Esophagus muscularis mucosa (tissue), 4 donors: ENCODE results near the gene PRKAR2A. TPM values are rescaled to one million over a fixed set of nuclear protein-coding genes. Genes with fewer than 3 reads are reported as not detected.

Experiments
- DNase-seq: peaks from one replicate; pipeline ENCODE4 v3.0.0-alpha.2; 2017; ENCODE audit errors: extremely low spot score
- H3K27ac ChIP-seq, 4 donors: fragments of 200-600 bp; sonication (generic); replicated peaks in 1 of 4; 1 replicate in 3 of 4; 2 replicates in 1 of 4; pipeline ENCODE4 v1.5.1; 2016 to 2019; ENCODE audit warnings: mild to moderate bottlenecking in 1 of 4
- H3K27me3 ChIP-seq, 4 donors: fragments of 200-600 bp; sonication (generic); one replicate each; pipeline versions ENCODE4 v1.5.1 to v1.6.0; 2016 to 2019
- H3K36me3 ChIP-seq, 4 donors: fragments of 200-600 bp; sonication (generic); one replicate each; pipeline ENCODE4 v1.5.1; 2016 to 2019
- H3K4me1 ChIP-seq, 4 donors: fragments of 200-600 bp; sonication (generic); one replicate each; pipeline ENCODE4 v1.5.1; 2016 to 2019
- H3K4me3 ChIP-seq, 4 donors: fragments of 200-600 bp; sonication (generic); 1 replicate in 2 of 4; 2 replicates in 2 of 4; pipeline ENCODE4 v1.5.1; 2016 to 2019; ENCODE audit warnings: mild to moderate bottlenecking in 4 of 4, moderate library complexity in 1 of 4
- H3K9me3 ChIP-seq, 4 donors: fragments of 200-600 bp; sonication (generic); 1 replicate in 3 of 4; 2 replicates in 1 of 4; pipeline ENCODE4 v1.5.1; 2016 to 2019
- EP300 ChIP-seq: sonication (generic); formaldehyde crosslinking; IDR thresholded peaks from one replicate; pipeline ENCODE4 v1.6.1; 2017; ENCODE audit warnings: antibody characterized with exemption
- POLR2A ChIP-seq: fragments of 450-650 bp; IDR thresholded peaks from one replicate; pipeline ENCODE4 v1.6.1; 2017; ENCODE audit warnings: antibody characterized with exemption, moderate library complexity, mild to moderate bottlenecking, low read depth
- POLR2AphosphoS5 ChIP-seq, 2 donors: sonication (generic); formaldehyde crosslinking; IDR thresholded peaks; one replicate each; pipeline ENCODE4 v1.6.1; 2017; ENCODE audit warnings: antibody characterized with exemption in 2 of 2
- WGBS: methylation state at CpG from one replicate; pipeline ENCODE4 v1.1.5; 2018; 5-methylcytosine and 5-hydroxymethylcytosine counted together
- intact Hi-C: fragments of 100-400 bp; cut with DNase I; formaldehyde crosslinking; loops from one replicate; pipeline ENCODE4 v1.15.1; 2023
- total RNA-seq, 4 donors: library from RNA; depleted of rRNA; stranded (reverse); fragments of >200 nt; gene quantifications; one replicate each; pipeline versions ENCODE4 v1.1.0 to v1.2.1, GENCODE V29; 2016
- TF ChIP-seq, protein P1 (sequence below), 3 experiments: fragments of 200-600 bp in 2 of 3; fragments of 450-650 bp in 1 of 3; sonication (generic) in 2 of 3; IDR thresholded peaks; one replicate each; pipeline ENCODE4 v1.5.1; 2017 to 2019; ENCODE audit warnings: antibody characterized with exemption in 3 of 3, mild to moderate bottlenecking in 2 of 3, moderate library complexity in 1 of 3

The PRKAR2A gene
- total RNA-seq, 4 donors from 2014 or later = 30.7 to 43.3 (median 34.2) TPM

GRCh38 chr3:48702320-48702920, 145.3 kb downstream of the PRKAR2A start:
- no peak for TF ChIP-seq EP300
- TF ChIP-seq POLR2A = no peak
- TF ChIP-seq, protein P1, sequence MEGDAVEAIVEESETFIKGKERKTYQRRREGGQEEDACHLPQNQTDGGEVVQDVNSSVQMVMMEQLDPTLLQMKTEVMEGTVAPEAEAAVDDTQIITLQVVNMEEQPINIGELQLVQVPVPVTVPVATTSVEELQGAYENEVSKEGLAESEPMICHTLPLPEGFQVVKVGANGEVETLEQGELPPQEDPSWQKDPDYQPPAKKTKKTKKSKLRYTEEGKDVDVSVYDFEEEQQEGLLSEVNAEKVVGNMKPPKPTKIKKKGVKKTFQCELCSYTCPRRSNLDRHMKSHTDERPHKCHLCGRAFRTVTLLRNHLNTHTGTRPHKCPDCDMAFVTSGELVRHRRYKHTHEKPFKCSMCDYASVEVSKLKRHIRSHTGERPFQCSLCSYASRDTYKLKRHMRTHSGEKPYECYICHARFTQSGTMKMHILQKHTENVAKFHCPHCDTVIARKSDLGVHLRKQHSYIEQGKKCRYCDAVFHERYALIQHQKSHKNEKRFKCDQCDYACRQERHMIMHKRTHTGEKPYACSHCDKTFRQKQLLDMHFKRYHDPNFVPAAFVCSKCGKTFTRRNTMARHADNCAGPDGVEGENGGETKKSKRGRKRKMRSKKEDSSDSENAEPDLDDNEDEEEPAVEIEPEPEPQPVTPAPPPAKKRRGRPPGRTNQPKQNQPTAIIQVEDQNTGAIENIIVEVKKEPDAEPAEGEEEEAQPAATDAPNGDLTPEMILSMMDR (IDR thresholded peaks at IDR 0.05) = no peak
- TF ChIP-seq POLR2AphosphoS5 (IDR thresholded peaks at IDR 0.05) = no peak
- intact Hi-C loops = no loop called here
- Histone ChIP-seq H3K27ac (no peak overlapping the region), H3K27me3 (no peaks in the 10 kb centered on the region), H3K9me3 (no peaks in the 10 kb centered on the region), H3K4me1 (peaks cover 12 to 44% (median 30%) of the 10 kb centered on the region in 4 donors), H3K4me3 (no peak overlapping the region), H3K36me3 (peaks cover 6 to 46% (median 35%) of the 10 kb centered on the region in 4 donors)
- 85% methylated on average over 6 of the region's 6 CpGs for WGBS
- no peak for DNase-seq

- Histone ChIP-seq H3K9me3 (no peaks in the 10 kb centered on the region), H3K4me3 (no peak overlapping the region), H3K27me3 (no peaks in the 10 kb centered on the region), H3K36me3 (peaks cover 6 to 42% (median 27%) of the 10 kb centered on the region in 4 donors), H3K27ac (no peak overlapping the region), H3K4me1 (peaks cover 20 to 43% (median 34%) of the 10 kb centered on the region in 4 donors)
- intact Hi-C loops = no loop called here
- WGBS = 88% methylated on average over 9 of the region's 11 CpGs
- TF ChIP-seq POLR2AphosphoS5 (IDR thresholded peaks at IDR 0.05) (no peak), POLR2A (no peak), EP300 (no peak)
- TF ChIP-seq, protein P1 (IDR thresholded peaks at IDR 0.05) = no peak
- no peak for DNase-seq
Observed at GRCh38 chr3:48700731-48701405, 146.8 kb downstream of the PRKAR2A start.

- no peak for DNase-seq
- Histone ChIP-seq H3K27me3 (no peaks in the 10 kb centered on the region), H3K36me3 (peaks cover 6 to 50% (median 34%) of the 10 kb centered on the region in 4 donors), H3K9me3 (no peaks in the 10 kb centered on the region), H3K4me3 (no peak overlapping the region), H3K4me1 (peaks cover 39 to 59% (median 48%) of the 10 kb centered on the region in 4 donors), H3K27ac (no peak overlapping the region)
- WGBS = 94% methylated on average over 8 of the region's 8 CpGs
- TF ChIP-seq POLR2AphosphoS5 (IDR thresholded peaks at IDR 0.05) (no peak), EP300 (no peak), POLR2A (no peak)
- TF ChIP-seq, protein P1 (IDR thresholded peaks at IDR 0.05) = no peak
- intact Hi-C loops = no loop called here
Observed at GRCh38 chr3:48698891-48699290, 148.8 kb downstream of the PRKAR2A start.

DNA sequence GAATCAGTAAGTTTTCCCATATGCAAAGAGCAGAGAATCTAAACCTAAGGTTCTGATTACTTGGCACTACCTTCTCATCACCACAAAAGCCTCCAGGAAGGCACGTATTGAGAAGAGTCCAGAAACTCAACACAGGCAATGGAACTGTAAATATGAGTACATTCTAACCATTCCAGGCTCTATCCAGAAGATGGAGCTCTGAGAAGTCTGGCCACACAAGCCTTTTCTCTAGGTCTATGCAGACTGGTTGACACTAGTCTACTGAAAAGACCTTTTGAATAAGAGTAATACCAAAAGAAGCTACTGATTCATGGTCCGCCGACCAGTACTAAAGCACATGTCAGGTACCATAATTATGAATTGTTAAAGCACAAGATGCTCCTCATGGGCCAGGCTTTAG, 149.7 kb downstream of the PRKAR2A start:
- intact Hi-C loops = no loop called here
- TF ChIP-seq POLR2AphosphoS5 (IDR thresholded peaks at IDR 0.05) (no peak), EP300 (no peak), POLR2A (no peak)
- TF ChIP-seq, protein P1 (IDR thresholded peaks at IDR 0.05) = no peak
- WGBS = 95% methylated on average over 3 of the region's 3 CpGs
- H3K36me3 ChIP-seq = peaks cover 8 to 60% (median 44%) of the 10 kb centered on the region in 4 donors
- H3K9me3 ChIP-seq = no peaks in the 10 kb centered on the region
- no peak overlapping the region for H3K27ac ChIP-seq
- H3K27me3 ChIP-seq = no peaks in the 10 kb centered on the region
- DNase-seq = no peak
- H3K4me1 ChIP-seq = peaks cover 36 to 59% (median 49%) of the 10 kb centered on the region in 4 donors
- no peak overlapping the region for H3K4me3 ChIP-seq
